ENCODE measurements around the gene MKNK1. TPM values are rescaled to one million over a fixed set of nuclear protein-coding genes. Genes with fewer than 3 reads are reported as not detected.

Gene MKNK1
- total RNA-seq, 1 donor from 2014 or later: 58.4 TPM

DNA sequence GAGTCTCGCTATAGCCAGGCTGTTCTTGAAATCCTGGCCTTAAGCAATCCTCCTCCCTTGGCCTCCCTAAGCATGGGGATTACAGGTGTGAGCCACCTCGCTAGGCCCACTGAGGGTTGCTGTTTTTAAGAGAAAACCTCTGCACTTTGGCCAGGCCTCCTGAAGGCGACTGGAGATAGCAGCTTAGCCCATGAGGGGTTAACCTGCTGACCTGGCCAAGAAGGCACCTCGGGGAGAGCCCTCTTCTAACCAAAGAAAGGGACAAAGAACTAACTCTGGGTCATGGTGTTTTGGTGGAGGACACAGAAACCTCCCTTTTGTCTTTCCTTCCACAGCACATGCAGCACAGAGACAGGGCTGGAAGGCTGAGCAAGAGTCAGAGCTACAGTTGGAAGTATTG lies 35.0 kb downstream of the MKNK1 start:
- no peak overlapping the region for H3K27ac Mint-ChIP-seq (ENCODE audit: unreplicated experiment)
- H3K27me3 Mint-ChIP-seq (ENCODE audit: unreplicated experiment): no peaks in the 10 kb centered on the region
- H3K4me3 Mint-ChIP-seq (ENCODE audit: unreplicated experiment): no peak overlapping the region
- no peaks in the 10 kb centered on the region for H3K9me3 Mint-ChIP-seq (ENCODE audit: unreplicated experiment)
- no peaks in the 10 kb centered on the region for H3K4me1 Mint-ChIP-seq (ENCODE audit: low read depth, unreplicated experiment)
- no peak for TF ChIP-seq CTCF (IDR thresholded peaks at IDR 0.05; ENCODE audit: partially characterized antibody, unreplicated experiment)
- peaks cover 8% of the 10 kb centered on the region for H3K36me3 Mint-ChIP-seq (ENCODE audit: unreplicated experiment)
- no peak for DNase-seq

DNA sequence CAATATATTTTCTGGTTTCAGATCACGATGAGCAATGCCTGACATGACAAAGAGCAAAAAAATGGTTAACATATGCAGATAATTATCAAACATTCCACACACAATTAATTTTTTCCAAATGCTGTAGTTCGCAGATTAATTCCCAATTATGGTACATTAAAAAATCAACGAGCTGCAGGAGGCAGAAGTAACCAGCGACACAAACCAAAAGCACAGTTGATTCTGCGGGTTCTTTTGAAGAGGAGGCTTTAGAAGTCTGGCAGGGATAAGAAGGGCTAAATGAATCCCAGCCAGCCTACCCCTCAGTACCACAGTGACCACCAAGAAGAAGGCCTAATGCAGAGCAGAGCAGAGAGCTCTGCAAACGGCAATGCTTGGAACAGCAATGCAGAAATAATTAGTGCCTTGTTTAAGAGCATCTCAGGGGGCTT lies 35.6 kb downstream of the MKNK1 start:
- Mint-ChIP-seq H3K9me3 (ENCODE audit: unreplicated experiment) (peaks cover under 1% of the 10 kb centered on the region), H3K4me1 (ENCODE audit: low read depth, unreplicated experiment) (no peaks in the 10 kb centered on the region), H3K36me3 (ENCODE audit: unreplicated experiment) (peaks cover 9% of the 10 kb centered on the region), H3K27me3 (ENCODE audit: unreplicated experiment) (no peaks in the 10 kb centered on the region), H3K27ac (ENCODE audit: unreplicated experiment) (no peak overlapping the region), H3K4me3 (ENCODE audit: unreplicated experiment) (no peak overlapping the region)
- TF ChIP-seq CTCF (IDR thresholded peaks at IDR 0.05; ENCODE audit: partially characterized antibody, unreplicated experiment): no peak
- DNase-seq: no peak

GRCh38 chr1:46563341-46563740 lies 40.7 kb downstream of the MKNK1 start:
- TF ChIP-seq CTCF (IDR thresholded peaks at IDR 0.05; ENCODE audit: partially characterized antibody, unreplicated experiment): no peak
- no peak overlapping the region for H3K27ac Mint-ChIP-seq (ENCODE audit: unreplicated experiment)
- no peak overlapping the region for H3K4me3 Mint-ChIP-seq (ENCODE audit: unreplicated experiment)
- peaks cover 20% of the 10 kb centered on the region for H3K36me3 Mint-ChIP-seq (ENCODE audit: unreplicated experiment)
- H3K4me1 Mint-ChIP-seq (ENCODE audit: low read depth, unreplicated experiment): peaks cover 11% of the 10 kb centered on the region
- H3K9me3 Mint-ChIP-seq (ENCODE audit: unreplicated experiment): peaks cover 4% of the 10 kb centered on the region
- DNase-seq: no peak
- peaks cover 2% of the 10 kb centered on the region for H3K27me3 Mint-ChIP-seq (ENCODE audit: unreplicated experiment)

DNA sequence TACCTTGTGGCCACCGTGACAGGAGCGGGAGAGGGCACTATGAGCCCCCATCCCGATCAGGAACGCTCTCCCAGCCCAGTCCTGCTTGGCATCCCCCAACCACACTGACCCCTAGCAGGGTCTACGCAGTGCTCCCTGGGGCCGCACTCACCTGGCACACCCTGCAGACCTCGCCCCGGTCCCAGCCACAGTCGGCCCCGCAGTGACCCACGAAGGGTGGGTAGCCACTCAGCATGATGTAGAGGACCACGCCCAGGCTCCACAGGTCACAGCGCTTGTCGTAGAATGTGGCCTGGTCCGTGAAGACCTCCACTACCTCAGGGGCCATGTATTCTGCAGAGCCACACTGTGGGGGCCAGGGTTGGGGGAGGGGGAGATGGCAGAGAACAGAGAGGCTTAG lies 41.6 kb downstream of the MKNK1 start:
- H3K4me1 Mint-ChIP-seq (ENCODE audit: low read depth, unreplicated experiment): peaks cover 19% of the 10 kb centered on the region
- no peak for TF ChIP-seq CTCF (IDR thresholded peaks at IDR 0.05; ENCODE audit: partially characterized antibody, unreplicated experiment)
- H3K36me3 Mint-ChIP-seq (ENCODE audit: unreplicated experiment): peaks cover 20% of the 10 kb centered on the region
- H3K27me3 Mint-ChIP-seq (ENCODE audit: unreplicated experiment): peaks cover 7% of the 10 kb centered on the region
- H3K4me3 Mint-ChIP-seq (ENCODE audit: unreplicated experiment): no peak overlapping the region
- no peak for DNase-seq
- H3K9me3 Mint-ChIP-seq (ENCODE audit: unreplicated experiment): peaks cover 7% of the 10 kb centered on the region
- H3K27ac Mint-ChIP-seq (ENCODE audit: unreplicated experiment): no peak overlapping the region

GRCh38 chr1:46558966-46559365 lies 45.1 kb downstream of the MKNK1 start:
- Mint-ChIP-seq H3K4me1 (ENCODE audit: low read depth, unreplicated experiment) (peaks cover 33% of the 10 kb centered on the region), H3K27me3 (ENCODE audit: unreplicated experiment) (peaks cover 12% of the 10 kb centered on the region), H3K9me3 (ENCODE audit: unreplicated experiment) (peaks cover 7% of the 10 kb centered on the region), H3K36me3 (ENCODE audit: unreplicated experiment) (peaks cover 12% of the 10 kb centered on the region), H3K4me3 (ENCODE audit: unreplicated experiment) (peak overlapping the region; percentile 59), H3K27ac (ENCODE audit: unreplicated experiment) (peak overlapping the region; percentile 91)
- no peak for DNase-seq
- TF ChIP-seq CTCF (IDR thresholded peaks at IDR 0.05; ENCODE audit: partially characterized antibody, unreplicated experiment): no peak
